ENCODE measurements around the gene TMEM214. TPM values are rescaled to one million over a fixed set of nuclear protein-coding genes. Genes with fewer than 3 reads are reported as not detected.

The TMEM214 gene
- total RNA-seq, 1 donor from 2014 or later, result 62.9 TPM

GRCh38 chr2:27039871-27040270 lies 7.1 kb downstream of the TMEM214 start:
- Histone ChIP-seq H3K36me3 (peaks cover 77% of the 10 kb centered on the region), H3K4me1 (peaks cover under 1% of the 10 kb centered on the region), H3K27ac (no peak overlapping the region), H3K9me3 (no peaks in the 10 kb centered on the region), H3K4me3 (no peak overlapping the region), H3K27me3 (ENCODE audit: low read depth) (no peaks in the 10 kb centered on the region)
- no peak for DNase-seq
- intact Hi-C loops (cut with DNase I), result no loop called here
- TF ChIP-seq CTCF (IDR thresholded peaks at IDR 0.05), result no peak
- no peak for ATAC-seq

- Histone ChIP-seq H3K4me3 (no peak overlapping the region), H3K9me3 (no peaks in the 10 kb centered on the region), H3K27ac (no peak overlapping the region), H3K4me1 (no peaks in the 10 kb centered on the region), H3K27me3 (ENCODE audit: low read depth) (no peaks in the 10 kb centered on the region), H3K36me3 (peaks cover 73% of the 10 kb centered on the region)
- intact Hi-C loops (cut with DNase I), result no loop called here
- no peak for TF ChIP-seq CTCF (IDR thresholded peaks at IDR 0.05)
- DNase-seq (no peak), ATAC-seq (no peak)
Observed at GRCh38 chr2:27040282-27040681, 7.5 kb downstream of the TMEM214 start.

- TF ChIP-seq CTCF (IDR thresholded peaks at IDR 0.05), result no peak
- ATAC-seq, result no peak
Observed at GRCh38 chr2:27041752-27042151, 9.0 kb downstream of the TMEM214 start.

GRCh38 chr2:27042159-27042661 lies 9.4 kb downstream of the TMEM214 start:
- Histone ChIP-seq H3K9me3 (no peaks in the 10 kb centered on the region), H3K27ac (no peak overlapping the region), H3K36me3 (peaks cover 54% of the 10 kb centered on the region), H3K27me3 (ENCODE audit: low read depth) (no peaks in the 10 kb centered on the region), H3K4me1 (no peaks in the 10 kb centered on the region), H3K4me3 (no peak overlapping the region)
- TF ChIP-seq CTCF (IDR thresholded peaks at IDR 0.05), result no peak
- DNase-seq, result no peak
- no peak for ATAC-seq
- intact Hi-C loops (cut with DNase I), result no loop called here

More at GRCh38 chr2:27041752-27042151, 9.0 kb downstream of the TMEM214 start:
- H3K4me3 ChIP-seq, result no peak overlapping the region
- H3K27ac ChIP-seq, result no peak overlapping the region
- H3K9me3 ChIP-seq, result no peaks in the 10 kb centered on the region
- peaks cover 58% of the 10 kb centered on the region for H3K36me3 ChIP-seq
- no peak for DNase-seq
- H3K27me3 ChIP-seq (ENCODE audit: low read depth), result no peaks in the 10 kb centered on the region
- no peaks in the 10 kb centered on the region for H3K4me1 ChIP-seq
- intact Hi-C loops (cut with DNase I), result no loop called here

GRCh38 chr2:27042985-27043634 lies 10.3 kb downstream of the TMEM214 start:
- Histone ChIP-seq H3K36me3 (peaks cover 45% of the 10 kb centered on the region), H3K4me1 (no peaks in the 10 kb centered on the region), H3K27me3 (ENCODE audit: low read depth) (no peaks in the 10 kb centered on the region), H3K9me3 (no peaks in the 10 kb centered on the region), H3K4me3 (no peak overlapping the region), H3K27ac (no peak overlapping the region)
- no peak for TF ChIP-seq CTCF (IDR thresholded peaks at IDR 0.05)
- no peak for DNase-seq
- no peak for ATAC-seq
- intact Hi-C loops (cut with DNase I), result no loop called here
